ENCODE results near the gene ZNF598.

The ZNF598 gene

DNA sequence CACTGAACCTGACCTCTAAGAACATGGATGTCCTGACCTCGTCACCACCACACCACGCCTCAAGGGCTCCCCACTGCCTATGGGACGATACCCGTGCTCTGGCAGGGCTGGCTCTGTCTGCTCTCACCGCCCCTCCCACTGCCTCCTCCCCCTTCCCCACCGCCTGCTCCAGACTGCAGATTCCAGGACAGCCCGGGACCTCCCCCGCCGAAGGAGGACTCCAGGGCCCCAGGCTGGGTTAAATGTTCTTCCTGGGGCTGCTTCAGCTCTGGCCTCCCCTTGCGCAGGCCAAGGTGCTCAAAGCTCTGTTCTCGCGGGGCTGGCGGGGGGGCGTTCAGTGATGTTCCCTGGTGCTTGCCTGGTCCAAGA, 13.1 kb upstream of the ZNF598 start:
- TF ChIP-seq, protein P1, sequence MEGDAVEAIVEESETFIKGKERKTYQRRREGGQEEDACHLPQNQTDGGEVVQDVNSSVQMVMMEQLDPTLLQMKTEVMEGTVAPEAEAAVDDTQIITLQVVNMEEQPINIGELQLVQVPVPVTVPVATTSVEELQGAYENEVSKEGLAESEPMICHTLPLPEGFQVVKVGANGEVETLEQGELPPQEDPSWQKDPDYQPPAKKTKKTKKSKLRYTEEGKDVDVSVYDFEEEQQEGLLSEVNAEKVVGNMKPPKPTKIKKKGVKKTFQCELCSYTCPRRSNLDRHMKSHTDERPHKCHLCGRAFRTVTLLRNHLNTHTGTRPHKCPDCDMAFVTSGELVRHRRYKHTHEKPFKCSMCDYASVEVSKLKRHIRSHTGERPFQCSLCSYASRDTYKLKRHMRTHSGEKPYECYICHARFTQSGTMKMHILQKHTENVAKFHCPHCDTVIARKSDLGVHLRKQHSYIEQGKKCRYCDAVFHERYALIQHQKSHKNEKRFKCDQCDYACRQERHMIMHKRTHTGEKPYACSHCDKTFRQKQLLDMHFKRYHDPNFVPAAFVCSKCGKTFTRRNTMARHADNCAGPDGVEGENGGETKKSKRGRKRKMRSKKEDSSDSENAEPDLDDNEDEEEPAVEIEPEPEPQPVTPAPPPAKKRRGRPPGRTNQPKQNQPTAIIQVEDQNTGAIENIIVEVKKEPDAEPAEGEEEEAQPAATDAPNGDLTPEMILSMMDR (IDR thresholded peaks at IDR 0.05; ENCODE audit: unreplicated experiment in 3 of 3), result no peak
- Mint-ChIP-seq H3K27me3 (ENCODE audit: low read depth) (peaks cover 30% of the 10 kb centered on the region), H3K4me3 (peak overlapping the region; percentile 80 to 85 (median 80)), H3K9me3 (no peaks in the 10 kb centered on the region), H3K4me1 (peaks cover 22% of the 10 kb centered on the region), H3K36me3 (ENCODE audit: low read depth) (no peaks in the 10 kb centered on the region), H3K27ac (peak overlapping the region; percentile 91 to 97 (median 91))

DNA sequence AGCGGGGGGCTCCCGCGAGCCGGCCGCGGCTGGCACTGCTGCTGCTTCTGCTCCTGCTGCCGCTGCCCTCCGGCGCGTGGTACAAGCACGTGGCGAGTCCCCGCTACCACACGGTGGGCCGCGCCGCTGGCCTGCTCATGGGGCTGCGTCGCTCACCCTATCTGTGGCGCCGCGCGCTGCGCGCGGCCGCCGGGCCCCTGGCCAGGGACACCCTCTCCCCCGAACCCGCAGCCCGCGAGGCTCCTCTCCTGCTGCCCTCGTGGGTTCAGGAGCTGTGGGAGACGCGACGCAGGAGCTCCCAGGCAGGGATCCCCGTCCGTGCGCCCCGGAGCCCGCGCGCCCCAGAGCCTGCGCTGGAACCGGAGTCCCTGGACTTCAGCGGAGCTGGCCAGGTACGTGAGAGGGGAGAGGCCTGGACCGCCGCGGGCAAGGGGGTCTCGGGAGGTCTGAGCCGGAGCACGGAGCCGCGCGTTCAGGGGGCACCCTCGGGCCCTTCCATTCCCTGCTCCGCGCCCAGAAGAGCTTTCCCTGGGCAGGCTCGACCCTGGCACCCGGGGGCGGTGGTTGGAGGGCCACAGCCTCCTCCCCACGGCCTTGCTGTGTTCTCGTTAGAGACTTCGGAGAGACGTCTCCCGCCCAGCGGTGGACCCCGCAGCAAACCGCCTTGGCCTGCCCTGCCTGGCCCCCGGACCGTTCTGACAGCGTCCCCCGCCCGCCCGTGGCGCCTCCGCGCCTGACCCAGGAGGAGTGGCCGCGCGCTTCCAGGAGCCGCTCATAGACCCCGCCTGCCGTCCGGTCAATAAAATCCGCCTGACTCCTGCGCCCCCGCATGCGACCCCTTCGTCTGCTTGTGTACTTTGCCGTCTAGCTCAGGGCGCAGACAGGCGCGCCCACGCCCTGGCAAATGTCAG, 10.6 kb upstream of the ZNF598 start:
- Mint-ChIP-seq H3K4me3 (peak overlapping the region; percentile 79 to 84 (median 80)), H3K4me1 (peaks cover 19% of the 10 kb centered on the region), H3K9me3 (no peaks in the 10 kb centered on the region), H3K36me3 (ENCODE audit: low read depth) (no peaks in the 10 kb centered on the region), H3K27me3 (ENCODE audit: low read depth) (peaks cover 30% of the 10 kb centered on the region), H3K27ac (peak overlapping the region in 2 of 3 experiments; percentile 49)
- TF ChIP-seq, protein P1 (IDR thresholded peaks at IDR 0.05; ENCODE audit: unreplicated experiment in 3 of 3), result no peak

DNA sequence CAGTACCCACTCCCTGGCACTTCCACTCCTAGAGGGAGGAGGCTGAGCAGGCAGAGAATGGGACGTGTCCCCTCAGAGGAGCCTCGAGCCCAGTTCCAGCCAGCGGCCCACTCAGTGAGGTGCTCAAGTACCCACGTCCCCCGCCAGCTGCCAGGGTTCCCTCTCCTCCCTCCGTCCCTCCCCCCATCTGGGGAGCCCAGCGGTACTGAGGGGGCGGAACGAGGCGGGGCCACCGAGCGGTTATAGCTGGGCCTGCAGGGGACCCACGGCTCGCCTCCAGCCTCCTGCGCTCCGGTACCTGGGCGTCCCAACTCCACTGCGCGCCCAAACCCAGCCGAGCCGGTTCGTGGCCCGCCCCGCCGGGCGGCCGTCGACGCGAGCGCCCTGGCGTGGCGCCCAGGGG, 9.9 kb upstream of the ZNF598 start, which contains the start of gene NPW:
Gene NPW (plus strand): TSS at position 268 of the 403 bp plus-strand sequence.
- Mint-ChIP-seq H3K27ac (peak within 1 kb of the TSS in 2 of 3 experiments; percentile 49), H3K4me1 (peaks cover 18% of the 10 kb centered on the region), H3K9me3 (no peaks in the 10 kb centered on the region), H3K36me3 (ENCODE audit: low read depth) (no peaks in the 10 kb centered on the region), H3K4me3 (peak within 1 kb of the TSS; percentile 79 to 84 (median 80)), H3K27me3 (ENCODE audit: low read depth) (peaks cover 30% of the 10 kb centered on the region)
- TF ChIP-seq, protein P1 (IDR thresholded peaks at IDR 0.05; ENCODE audit: unreplicated experiment in 3 of 3), result no peak

DNA sequence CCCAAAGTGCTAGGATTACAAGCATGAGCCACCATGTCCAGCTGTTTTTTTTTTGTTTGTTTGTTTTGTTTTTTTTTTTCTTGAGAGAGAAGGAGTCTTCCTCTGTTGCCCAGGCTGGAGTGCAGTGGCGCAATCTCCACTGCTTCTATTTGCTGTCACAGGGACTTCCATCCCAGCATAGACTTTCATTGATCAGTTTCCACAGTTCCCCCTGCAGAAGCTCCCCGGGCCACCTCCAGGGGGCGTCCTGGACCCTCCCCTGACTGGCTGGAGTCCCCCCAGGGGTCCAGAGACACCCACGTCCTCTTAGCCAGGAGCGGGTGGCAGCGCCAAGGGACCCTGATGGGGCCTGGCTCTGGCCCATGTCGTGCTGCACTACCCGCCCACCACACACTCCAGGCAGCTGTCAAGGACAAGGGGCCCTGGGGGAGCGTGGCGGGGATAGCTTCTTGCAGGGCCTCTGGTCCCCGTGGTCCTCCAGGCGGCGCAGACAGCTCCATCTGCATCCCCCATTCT, 6.8 kb upstream of the ZNF598 start:
- Mint-ChIP-seq H3K9me3 (no peaks in the 10 kb centered on the region), H3K27me3 (ENCODE audit: low read depth) (peaks cover 22% of the 10 kb centered on the region), H3K4me3 (no peak overlapping the region), H3K36me3 (ENCODE audit: low read depth) (no peaks in the 10 kb centered on the region), H3K27ac (no peak overlapping the region), H3K4me1 (no peaks in the 10 kb centered on the region)
- TF ChIP-seq, protein P1 (IDR thresholded peaks at IDR 0.05; ENCODE audit: unreplicated experiment in 3 of 3), result peak; percentile 34 to 43 (median 39)

DNA sequence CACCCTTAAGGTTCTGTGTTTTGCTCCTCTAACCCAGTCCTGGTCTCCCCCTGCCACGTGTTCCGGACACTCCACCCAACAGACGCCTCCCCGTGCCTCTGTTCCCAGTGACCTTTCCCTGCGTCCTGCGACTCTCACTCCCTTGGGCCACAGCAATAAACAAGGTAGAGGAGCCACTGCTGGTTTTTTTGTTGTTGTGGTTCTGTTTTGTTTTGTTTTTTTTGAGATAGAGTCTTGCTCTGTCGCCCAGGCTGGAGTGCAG, 6.3 kb upstream of the ZNF598 start:
- Mint-ChIP-seq H3K36me3 (ENCODE audit: low read depth) (no peaks in the 10 kb centered on the region), H3K4me3 (no peak overlapping the region), H3K9me3 (no peaks in the 10 kb centered on the region), H3K27me3 (ENCODE audit: low read depth) (peaks cover 18% of the 10 kb centered on the region), H3K27ac (no peak overlapping the region), H3K4me1 (no peaks in the 10 kb centered on the region)
- TF ChIP-seq, protein P1 (IDR thresholded peaks at IDR 0.05; ENCODE audit: unreplicated experiment in 3 of 3), result no peak

Data from nephron (organoid).